Endodermal cell (in vitro differentiated cells): ENCODE data around the gene AK4. TPM values are rescaled to one million over a fixed set of nuclear protein-coding genes. Genes with fewer than 3 reads are reported as not detected.
"Not testable (repeated sequence)": the region's sequence is repeated elsewhere in the genome, so short reads cannot be mapped to it uniquely, and the experiment has no call there.

Experiments
- DNase-seq: peaks from one replicate; pipeline ENCODE4 v3.0.0-alpha.2; 2017
- H3K27ac ChIP-seq: 2 replicates; pipeline ENCODE4 v1.5.1; 2013; ENCODE audit warnings: mild to moderate bottlenecking, low read depth, low read length, moderate library complexity
- H3K27me3 ChIP-seq: 2 replicates; pipeline ENCODE4 v1.6.1; 2013; ENCODE audit warnings: mild to moderate bottlenecking, low read length, moderate library complexity; ENCODE audit not compliant: insufficient read depth, control insufficient read depth, poor library complexity, severe bottlenecking
- H3K36me3 ChIP-seq: 2 replicates; pipeline ENCODE4 v1.7.0; 2013; ENCODE audit warnings: mild to moderate bottlenecking, low read length, moderate library complexity; ENCODE audit not compliant: control insufficient read depth, insufficient read depth
- H3K4me1 ChIP-seq: one replicate; pipeline ENCODE4 v1.7.0; 2013; ENCODE audit warnings: low read length; ENCODE audit not compliant: control insufficient read depth, insufficient read depth
- H3K4me3 ChIP-seq: 2 replicates; pipeline ENCODE4 v1.5.1; 2013; ENCODE audit warnings: mild to moderate bottlenecking, low read length, moderate library complexity
- H3K9ac ChIP-seq: 2 replicates; pipeline ENCODE4 v1.6.1; 2013; ENCODE audit warnings: mild to moderate bottlenecking, low read length, moderate library complexity; ENCODE audit not compliant: poor library complexity, severe bottlenecking; ENCODE audit errors: extremely low read depth
- H3K9me3 ChIP-seq: 2 replicates; pipeline ENCODE4 v1.6.1; 2013; ENCODE audit warnings: mild to moderate bottlenecking, low read length, moderate library complexity; ENCODE audit not compliant: control insufficient read depth
- H3K27ac Mint-ChIP-seq: 2 replicates; pipeline ENCODE4 v1.8.0; 2020; ENCODE audit warnings: mixed read lengths
- H3K27me3 Mint-ChIP-seq: 2 replicates; pipeline ENCODE4 v1.8.0; 2021; ENCODE audit warnings: mild to moderate bottlenecking, mixed read lengths; ENCODE audit not compliant: insufficient read depth
- H3K36me3 Mint-ChIP-seq: 2 replicates; pipeline ENCODE4 v1.8.0; 2020; ENCODE audit warnings: low read depth, mixed read lengths
- H3K4me1 Mint-ChIP-seq: 2 replicates; pipeline ENCODE4 v1.8.0; 2020; ENCODE audit warnings: mixed read lengths
- H3K4me3 Mint-ChIP-seq: 2 replicates; pipeline ENCODE4 v1.8.0; 2020; ENCODE audit warnings: mild to moderate bottlenecking, moderate library complexity, mixed read lengths
- H3K9me3 Mint-ChIP-seq: 2 replicates; pipeline ENCODE4 v1.8.0; 2020; ENCODE audit warnings: mild to moderate bottlenecking, mixed read lengths
- CTCF ChIP-seq: fragments of 200-600 bp; sonication (generic); conservative IDR thresholded peaks from 2 replicates; pipeline ENCODE4 v1.5.0; 2021; ENCODE audit warnings: antibody characterized with exemption, mild to moderate bottlenecking
- WGBS, 2 experiments: methylation state at CpG; one replicate each; pipeline versions ENCODE4 v1.1.5 to v1.1.7; 2013; ENCODE audit warnings: missing lambda C conversion rate in 2 of 2, mixed read lengths in 1 of 2; ENCODE audit not compliant: insufficient coverage in 1 of 2, insufficient read length in 1 of 2; 5-methylcytosine and 5-hydroxymethylcytosine counted together
- long read RNA-seq, 4 experiments: library from polyadenylated mRNA in 2 of 4; library from RNA in 1 of 4; library from capped mRNA in 1 of 4; stranded (forward) in 3 of 4; unstranded in 1 of 4; transcript quantifications; one replicate each; pipeline ENCODE4 v2.0.0, GENCODE V29; 2020 to 2021; ENCODE audit warnings: inconsistent platforms in 1 of 4
- polyA plus RNA-seq, 2 experiments: library from polyadenylated mRNA; stranded (reverse); fragments of 50-300 nt; gene quantifications; one replicate each; pipeline ENCODE4 v1.2.3, GENCODE V29; 2013
- total RNA-seq, 2 donors: library from RNA; stranded (reverse); fragmentation: NEBNext Ultra II Directional in 1 of 2; extraction: Animal tissue kit (Norgen Biotek cat#: 25700) in 1 of 2; gene quantifications; 2 replicates in 1 of 2; 3 replicates in 1 of 2; pipeline ENCODE4 v1.2.1, GENCODE V29; 2021

AK4 gene
- 100 to 1,000 TPM; 118 to 139 TPM for total RNA-seq
- polyA plus RNA-seq (2013, experiment 1 of 2) = 30.0 TPM
- 25.2 TPM for polyA plus RNA-seq (2013, experiment 2 of 2)
- long read RNA-seq, experiment 1, full-length matches to known transcripts = 13 of 54 reads
- long read RNA-seq, experiment 1, partial matches to known transcripts = 13 of 54 reads
- long read RNA-seq, experiment 1, other reads (novel, unspliced or antisense) = 28 of 54 reads
- long read RNA-seq, experiment 2, full-length matches to known transcripts = 187 of 235 reads
- long read RNA-seq, experiment 2, partial matches to known transcripts = 3 of 235 reads
- long read RNA-seq, experiment 2, other reads (novel, unspliced or antisense) = 45 of 235 reads
- long read RNA-seq, experiment 3, full-length matches to known transcripts = 402 of 457 reads
- long read RNA-seq, experiment 3, partial matches to known transcripts = 7 of 457 reads
- long read RNA-seq, experiment 3, other reads (novel, unspliced or antisense) = 48 of 457 reads
- long read RNA-seq, experiment 4, full-length matches to known transcripts = 84 of 99 reads
- long read RNA-seq, experiment 4, partial matches to known transcripts = 2 of 99 reads
- long read RNA-seq, experiment 4, other reads (novel, unspliced or antisense) = 13 of 99 reads

- DNase-seq, H3K27ac ChIP-seq, H3K36me3 Mint-ChIP-seq, H3K9me3 ChIP-seq, H3K36me3 ChIP-seq, H3K4me1 ChIP-seq, H3K9me3 Mint-ChIP-seq: not testable (repeated sequence)
- Mint-ChIP-seq H3K4me1 (peaks cover 41% of the 10 kb centered on the region), H3K27me3 (peaks cover 24% of the 10 kb centered on the region), H3K27ac (peak within 1 kb of the TSS; percentile 95), H3K4me3 (peak within 1 kb of the TSS; percentile 82)
- 0% methylated on average over 14 of the region's 33 CpGs; no CpG with 5 or more reads in 1 of the 2 experiments for WGBS, 2 experiments
- H3K9ac ChIP-seq = peak within 1 kb of the TSS; percentile 58
- peaks cover 10% of the 10 kb centered on the region for H3K27me3 ChIP-seq
- peak within 1 kb of the TSS; percentile 95 for H3K4me3 ChIP-seq
Measured at GRCh38 chr1:65148178-65148547, at the start of gene AK4. AK4 (plus strand) TSS chr1:65148203; CDS start chr1:65148408, 205 bp downstream.

- no peak overlapping the region for H3K27ac ChIP-seq
- no peaks in the 10 kb centered on the region for H3K9me3 ChIP-seq
- DNase-seq = no peak
- peaks cover 2% of the 10 kb centered on the region for H3K9me3 Mint-ChIP-seq
- no peak overlapping the region for H3K4me3 ChIP-seq
- H3K9ac ChIP-seq = no peak overlapping the region
- H3K36me3 ChIP-seq = no peaks in the 10 kb centered on the region
- H3K27ac Mint-ChIP-seq = no peak overlapping the region
- TF ChIP-seq CTCF = no peak
- no peaks in the 10 kb centered on the region for H3K4me1 Mint-ChIP-seq
- no peak overlapping the region for H3K4me3 Mint-ChIP-seq
- H3K27me3 ChIP-seq = no peaks in the 10 kb centered on the region
- no peaks in the 10 kb centered on the region for H3K36me3 Mint-ChIP-seq
- H3K4me1 ChIP-seq = no peaks in the 10 kb centered on the region
- H3K27me3 Mint-ChIP-seq = peaks cover 2% of the 10 kb centered on the region
- WGBS, 2 experiments = 98% methylated on average over 3 of the region's 3 CpGs; no CpG with 5 or more reads in 1 of the 2 experiments
Measured at GRCh38 chr1:65103807-65104206, 44.2 kb upstream of the AK4 start.

- H3K4me3 Mint-ChIP-seq = no peak overlapping the region
Measured at GRCh38 chr1:65104854-65105534, 43.0 kb upstream of the AK4 start.

More at GRCh38 chr1:65104854-65105534, 43.0 kb upstream of the AK4 start:
- WGBS, 2 experiments = 95% methylated on average over 1 of the region's 1 CpG; no CpG with 5 or more reads in 1 of the 2 experiments
- no peaks in the 10 kb centered on the region for H3K36me3 ChIP-seq
- no peak for TF ChIP-seq CTCF
- DNase-seq = no peak
- no peaks in the 10 kb centered on the region for H3K27me3 ChIP-seq
- Mint-ChIP-seq H3K27me3 (peaks cover 2% of the 10 kb centered on the region), H3K36me3 (no peaks in the 10 kb centered on the region), H3K9me3 (peaks cover 2% of the 10 kb centered on the region), H3K4me1 (peaks cover 1% of the 10 kb centered on the region), H3K27ac (no peak overlapping the region)
- H3K9me3 ChIP-seq = no peaks in the 10 kb centered on the region
- H3K4me1 ChIP-seq = no peaks in the 10 kb centered on the region
- H3K9ac ChIP-seq = no peak overlapping the region
- no peak overlapping the region for H3K4me3 ChIP-seq
- no peak overlapping the region for H3K27ac ChIP-seq
